Gastrocnemius medialis (tissue), 4 donors: ENCODE measurements around the gene MYRIP.

Source experiments
- POLR2A ChIP-seq, 2 donors: fragments of 450-650 bp; IDR thresholded peaks; one replicate each; pipeline ENCODE4 v1.6.1; 2017; ENCODE audit warnings: antibody characterized with exemption in 2 of 2, mild to moderate bottlenecking in 2 of 2, moderate library complexity in 2 of 2
- TF ChIP-seq, protein P1 (sequence below), 5 experiments: fragments of 450-650 bp in 3 of 5; fragments of 200-600 bp in 2 of 5; sonication (generic) in 2 of 5; IDR thresholded peaks in 4 of 5; conservative IDR thresholded peaks in 1 of 5; 1 replicate in 4 of 5; 2 replicates in 1 of 5; pipeline ENCODE4 v1.5.1; 2016 to 2019; ENCODE audit warnings: antibody characterized with exemption in 5 of 5, mild to moderate bottlenecking in 3 of 5, moderate library complexity in 3 of 5

DNA sequence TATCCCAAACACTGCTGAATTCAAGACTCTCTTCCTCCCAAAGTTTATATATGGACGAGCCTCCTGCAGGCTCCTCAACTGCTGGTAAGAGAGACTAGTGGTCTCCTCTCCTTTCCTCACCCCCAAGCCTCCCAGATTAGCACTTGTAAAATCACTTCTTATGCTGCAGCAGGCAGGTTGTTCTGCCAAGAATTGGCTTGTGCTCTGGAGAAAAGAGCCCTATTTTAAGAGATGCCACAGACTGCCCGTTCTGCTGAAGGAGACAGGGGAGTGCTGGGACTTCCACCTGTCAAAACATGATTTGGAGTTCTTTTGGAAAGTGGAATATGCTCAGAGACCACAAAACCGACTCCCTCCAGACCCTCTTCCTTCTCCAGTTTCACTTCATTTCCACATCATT is 269.2 kb downstream of the MYRIP start:
- TF ChIP-seq, protein P1, sequence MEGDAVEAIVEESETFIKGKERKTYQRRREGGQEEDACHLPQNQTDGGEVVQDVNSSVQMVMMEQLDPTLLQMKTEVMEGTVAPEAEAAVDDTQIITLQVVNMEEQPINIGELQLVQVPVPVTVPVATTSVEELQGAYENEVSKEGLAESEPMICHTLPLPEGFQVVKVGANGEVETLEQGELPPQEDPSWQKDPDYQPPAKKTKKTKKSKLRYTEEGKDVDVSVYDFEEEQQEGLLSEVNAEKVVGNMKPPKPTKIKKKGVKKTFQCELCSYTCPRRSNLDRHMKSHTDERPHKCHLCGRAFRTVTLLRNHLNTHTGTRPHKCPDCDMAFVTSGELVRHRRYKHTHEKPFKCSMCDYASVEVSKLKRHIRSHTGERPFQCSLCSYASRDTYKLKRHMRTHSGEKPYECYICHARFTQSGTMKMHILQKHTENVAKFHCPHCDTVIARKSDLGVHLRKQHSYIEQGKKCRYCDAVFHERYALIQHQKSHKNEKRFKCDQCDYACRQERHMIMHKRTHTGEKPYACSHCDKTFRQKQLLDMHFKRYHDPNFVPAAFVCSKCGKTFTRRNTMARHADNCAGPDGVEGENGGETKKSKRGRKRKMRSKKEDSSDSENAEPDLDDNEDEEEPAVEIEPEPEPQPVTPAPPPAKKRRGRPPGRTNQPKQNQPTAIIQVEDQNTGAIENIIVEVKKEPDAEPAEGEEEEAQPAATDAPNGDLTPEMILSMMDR (IDR thresholded peaks at IDR 0.05 in 4 of 5, conservative IDR thresholded peaks at IDR 0.05 in 1 of 5): no peak
- TF ChIP-seq POLR2A (IDR thresholded peaks at IDR 0.05): no peak
